ENCODE measurements around the gene HLA-F. TPM values are rescaled to one million over a fixed set of nuclear protein-coding genes. Genes with fewer than 3 reads are reported as not detected.

HLA-F gene
- total RNA-seq, 3 donors from 2014 or later (not counting 1 experiment from before 2014, with no cell fraction given), result 1,031 to 1,621 (median 1,125) TPM

GRCh38 chr6:29747688-29748250, 24.5 kb downstream of the HLA-F start:
- peaks cover 29% of the 10 kb centered on the region for H3K4me1 ChIP-seq (ENCODE audit: control insufficient read depth, insufficient read depth, low read length)
- Mint-ChIP-seq H3K27me3 (ENCODE audit: low read depth in 2 of 2) (no peaks in the 10 kb centered on the region), H3K9me3 (no peaks in the 10 kb centered on the region), H3K4me3 (peak overlapping the region; percentile 99), H3K27ac (peak overlapping the region; percentile 74 to 96), H3K4me1 (peaks cover 45 to 65% of the 10 kb centered on the region in 2 donors), H3K36me3 (no peaks in the 10 kb centered on the region)
- H3K4me3 ChIP-seq (ENCODE audit: low read length), result peak overlapping the region; percentile 47
- no peak overlapping the region for H3K27ac ChIP-seq (ENCODE audit: low read length)
- intact Hi-C loops (cut with micrococcal nuclease), result no loop called here
- H3K9me3 ChIP-seq (ENCODE audit: control insufficient read depth, insufficient read depth, low read length), result no peaks in the 10 kb centered on the region
- DNase-seq (no peak), ATAC-seq (no peak)
- H3K27me3 ChIP-seq (ENCODE audit: control insufficient read depth, insufficient read depth, low read length), result no peaks in the 10 kb centered on the region
- TF ChIP-seq CTCF (IDR thresholded peaks at IDR 0.05), result no peak
- H3K36me3 ChIP-seq (ENCODE audit: control insufficient read depth, insufficient read depth, low read length), result no peaks in the 10 kb centered on the region
- 94% methylated on average over 8 of the region's 8 CpGs for WGBS (ENCODE audit: insufficient coverage)

- H3K9me3 Mint-ChIP-seq, result no peaks in the 10 kb centered on the region
- ATAC-seq, result peak; percentile 76 to 86 (median 80)
- intact Hi-C loops (cut with micrococcal nuclease), result no loop called here
These were observed 25.4 kb downstream of the HLA-F start for GRCh38 chr6:29748391-29749307.

GRCh38 chr6:29749308-29749662, 26.1 kb downstream of the HLA-F start:
- H3K4me1 Mint-ChIP-seq, result peaks cover 55 to 75% of the 10 kb centered on the region in 2 donors
- H3K9me3 Mint-ChIP-seq, result no peaks in the 10 kb centered on the region
- H3K36me3 ChIP-seq (ENCODE audit: control insufficient read depth, insufficient read depth, low read length), result no peaks in the 10 kb centered on the region
- no peak for TF ChIP-seq CTCF (IDR thresholded peaks at IDR 0.05)
- no peak for DNase-seq
- peaks cover 33% of the 10 kb centered on the region for H3K4me1 ChIP-seq (ENCODE audit: control insufficient read depth, insufficient read depth, low read length)
- H3K9me3 ChIP-seq (ENCODE audit: control insufficient read depth, insufficient read depth, low read length), result no peaks in the 10 kb centered on the region
- H3K4me3 ChIP-seq (ENCODE audit: low read length), result peak overlapping the region; percentile 47
- intact Hi-C loops (cut with micrococcal nuclease), result no loop called here
- ATAC-seq, result no peak
- no peaks in the 10 kb centered on the region for H3K27me3 Mint-ChIP-seq (ENCODE audit: low read depth in 2 of 2)
- no peaks in the 10 kb centered on the region for H3K27me3 ChIP-seq (ENCODE audit: control insufficient read depth, insufficient read depth, low read length)
- H3K4me3 Mint-ChIP-seq, result peak overlapping the region; percentile 99
- H3K27ac ChIP-seq (ENCODE audit: low read length), result peak overlapping the region; percentile 30
- 11% methylated on average over 13 of the region's 13 CpGs for WGBS (ENCODE audit: insufficient coverage)
- H3K36me3 Mint-ChIP-seq, result no peaks in the 10 kb centered on the region
- H3K27ac Mint-ChIP-seq, result peak overlapping the region; percentile 74 to 96

More at GRCh38 chr6:29748391-29749307, 25.4 kb downstream of the HLA-F start:
- under 1% methylated on average over 63 of the region's 63 CpGs for WGBS (ENCODE audit: insufficient coverage)
- Histone ChIP-seq H3K4me3 (ENCODE audit: low read length) (peak overlapping the region; percentile 47), H3K9me3 (ENCODE audit: control insufficient read depth, insufficient read depth, low read length) (no peaks in the 10 kb centered on the region), H3K4me1 (ENCODE audit: control insufficient read depth, insufficient read depth, low read length) (peaks cover 33% of the 10 kb centered on the region), H3K36me3 (ENCODE audit: control insufficient read depth, insufficient read depth, low read length) (no peaks in the 10 kb centered on the region), H3K27ac (ENCODE audit: low read length) (peak overlapping the region; percentile 30), H3K27me3 (ENCODE audit: control insufficient read depth, insufficient read depth, low read length) (no peaks in the 10 kb centered on the region)
- peak; percentile 87 to 92 for DNase-seq
- Mint-ChIP-seq H3K4me1 (peaks cover 54 to 74% of the 10 kb centered on the region in 2 donors), H3K27ac (peak overlapping the region; percentile 74 to 96), H3K4me3 (peak overlapping the region; percentile 99), H3K27me3 (ENCODE audit: low read depth in 2 of 2) (no peaks in the 10 kb centered on the region), H3K36me3 (no peaks in the 10 kb centered on the region)
- no peak for TF ChIP-seq CTCF (IDR thresholded peaks at IDR 0.05)

All from natural killer cell (primary cell).